CMK (cell line): ENCODE data around the gene ZFP62.
"Not testable (repeated sequence)": the region's sequence is repeated elsewhere in the genome, so short reads cannot be mapped to it uniquely, and the experiment has no call there.

ENCODE experiments used
- DNase-seq: peaks from one replicate; pipeline ENCODE4 v3.0.0-alpha.2; 2010; ENCODE audit warnings: low read depth

ZFP62 gene

GRCh38 chr5:180830253-180831138 lies 30.6 kb downstream of the ZFP62 start:
- peak; percentile 20 for DNase-seq

- DNase-seq = no peak
These were observed 31.4 kb downstream of the ZFP62 start for GRCh38 chr5:180829726-180830125.

- DNase-seq = not testable (repeated sequence)
These were observed 32.1 kb downstream of the ZFP62 start for GRCh38 chr5:180828756-180829531.

GRCh38 chr5:180827374-180827773 lies 33.7 kb downstream of the ZFP62 start:
- DNase-seq = not testable (repeated sequence)

GRCh38 chr5:180825768-180826525 lies 35.1 kb downstream of the ZFP62 start:
- no peak for DNase-seq

- DNase-seq = no peak
These were observed 36.2 kb downstream of the ZFP62 start for GRCh38 chr5:180824630-180825476.

GRCh38 chr5:180823940-180824629 lies 37.0 kb downstream of the ZFP62 start:
- no peak for DNase-seq

- no peak for DNase-seq
These were observed 37.7 kb downstream of the ZFP62 start for GRCh38 chr5:180823346-180823745.

GRCh38 chr5:180821538-180821937 lies 39.5 kb downstream of the ZFP62 start:
- DNase-seq = no peak

- no peak for DNase-seq
These were observed 40.2 kb downstream of the ZFP62 start for GRCh38 chr5:180820788-180821321.

GRCh38 chr5:180818677-180819341 lies 42.3 kb downstream of the ZFP62 start:
- no peak for DNase-seq

- DNase-seq = no peak
These were observed 43.0 kb downstream of the ZFP62 start for GRCh38 chr5:180817893-180818674.

GRCh38 chr5:180816608-180817534 lies 44.2 kb downstream of the ZFP62 start:
- DNase-seq = no peak

GRCh38 chr5:180815293-180815917 lies 45.7 kb downstream of the ZFP62 start:
- DNase-seq = no peak

- no peak for DNase-seq
These were observed 47.7 kb downstream of the ZFP62 start for GRCh38 chr5:180813420-180813819.

- no peak for DNase-seq
These were observed 49.4 kb downstream of the ZFP62 start for GRCh38 chr5:180811623-180812124.

- no peak for DNase-seq
These were observed 50.0 kb downstream of the ZFP62 start for GRCh38 chr5:180810959-180811622.
